Loucy (cell line): ENCODE results near the gene CCR6.

ENCODE experiments used
- H2AFZ ChIP-seq: fragments of 200-600 bp; sonication (generic); 2 replicates; pipeline ENCODE4 v1.6.0; 2016; ENCODE audit warnings: antibody characterized with exemption, mild to moderate bottlenecking, low read length, moderate library complexity
- H3F3A ChIP-seq: fragments of 200-600 bp; 2 replicates; pipeline ENCODE4 v1.6.0; 2016; ENCODE audit warnings: antibody characterized with exemption, low read depth, mild to moderate bottlenecking
- H3K27me3 ChIP-seq: fragments of 200-600 bp; sonication (generic); 2 replicates; pipeline ENCODE4 v1.6.1; 2014; ENCODE audit warnings: low read length, mild to moderate bottlenecking; ENCODE audit not compliant: insufficient read depth, poor library complexity, severe bottlenecking
- H3K36me3 ChIP-seq: fragments of 200-600 bp; sonication (generic); 2 replicates; pipeline ENCODE4 v1.6.1; 2016; ENCODE audit warnings: low read length; ENCODE audit not compliant: insufficient read depth
- H3K4me1 ChIP-seq: fragments of 200-600 bp; sonication (generic); 2 replicates; pipeline ENCODE4 v1.5.1; 2014; ENCODE audit warnings: low read length, mild to moderate bottlenecking; ENCODE audit not compliant: insufficient read depth, poor library complexity, severe bottlenecking
- H3K4me2 ChIP-seq: fragments of 200-600 bp; sonication (generic); 2 replicates; pipeline ENCODE4 v1.6.0; 2014; ENCODE audit warnings: antibody characterized with exemption, low read length, low read depth, mild to moderate bottlenecking; ENCODE audit not compliant: poor library complexity, severe bottlenecking
- H3K4me3 ChIP-seq: fragments of 200-600 bp; sonication (generic); 2 replicates; pipeline ENCODE4 v1.5.1; 2014; ENCODE audit warnings: low read length, mild to moderate bottlenecking, mixed read lengths; ENCODE audit not compliant: poor library complexity, severe bottlenecking
- H3K79me2 ChIP-seq: fragments of 200-600 bp; sonication (generic); 2 replicates; pipeline ENCODE4 v1.6.1; 2014; ENCODE audit warnings: low read length; ENCODE audit not compliant: insufficient read depth
- H3K9ac ChIP-seq: fragments of 200-600 bp; sonication (generic); 2 replicates; pipeline ENCODE4 v1.6.0; 2014; ENCODE audit warnings: mild to moderate bottlenecking, low read depth, low read length, moderate library complexity; ENCODE audit not compliant: poor library complexity, severe bottlenecking
- H3K9me2 ChIP-seq: fragments of 200-600 bp; sonication (generic); replicated peaks from 2 replicates; pipeline ENCODE4 v1.6.1; 2016; ENCODE audit warnings: low read depth, low read length, mixed read lengths
- H3K9me3 ChIP-seq: fragments of 200-600 bp; sonication (generic); 2 replicates; pipeline ENCODE4 v1.6.1; 2014; ENCODE audit warnings: mild to moderate bottlenecking, antibody characterized with exemption, low read length, low read depth; ENCODE audit not compliant: insufficient read depth
- H4K20me1 ChIP-seq: fragments of 200-600 bp; sonication (generic); 2 replicates; pipeline ENCODE4 v1.6.0; 2014; ENCODE audit warnings: antibody characterized with exemption, low read length, mild to moderate bottlenecking; ENCODE audit not compliant: insufficient read depth, poor library complexity, severe bottlenecking
- CTCF ChIP-seq: fragments of 200-600 bp; sonication (generic); conservative IDR thresholded peaks from 2 replicates; pipeline ENCODE4 v1.5.1; 2014; ENCODE audit warnings: mild to moderate bottlenecking, antibody characterized with exemption, low read length
- EZH2phosphoT487 ChIP-seq: fragments of 200-600 bp; IDR thresholded peaks from 2 replicates; pipeline ENCODE4 v1.6.1; 2018; ENCODE audit warnings: antibody characterized with exemption, mild to moderate bottlenecking, moderate library complexity, borderline replicate concordance

Gene CCR6

GRCh38 chr6:167118006-167118405 lies 4.9 kb upstream of the CCR6 start:
- H2AFZ ChIP-seq = no peak overlapping the region
- no peaks in the 10 kb centered on the region for H3K4me1 ChIP-seq
- H3K4me3 ChIP-seq = no peak overlapping the region
- no peaks in the 10 kb centered on the region for H3K79me2 ChIP-seq
- no peaks in the 10 kb centered on the region for H3K36me3 ChIP-seq
- no peaks in the 10 kb centered on the region for H3K9me2 ChIP-seq
- H3K4me2 ChIP-seq = no peak overlapping the region
- H3K27me3 ChIP-seq = no peaks in the 10 kb centered on the region
- no peaks in the 10 kb centered on the region for H4K20me1 ChIP-seq
- no peak for TF ChIP-seq CTCF
- no peak for TF ChIP-seq EZH2phosphoT487
- H3F3A ChIP-seq = no peaks in the 10 kb centered on the region
- H3K9ac ChIP-seq = no peak overlapping the region
- no peaks in the 10 kb centered on the region for H3K9me3 ChIP-seq

DNA sequence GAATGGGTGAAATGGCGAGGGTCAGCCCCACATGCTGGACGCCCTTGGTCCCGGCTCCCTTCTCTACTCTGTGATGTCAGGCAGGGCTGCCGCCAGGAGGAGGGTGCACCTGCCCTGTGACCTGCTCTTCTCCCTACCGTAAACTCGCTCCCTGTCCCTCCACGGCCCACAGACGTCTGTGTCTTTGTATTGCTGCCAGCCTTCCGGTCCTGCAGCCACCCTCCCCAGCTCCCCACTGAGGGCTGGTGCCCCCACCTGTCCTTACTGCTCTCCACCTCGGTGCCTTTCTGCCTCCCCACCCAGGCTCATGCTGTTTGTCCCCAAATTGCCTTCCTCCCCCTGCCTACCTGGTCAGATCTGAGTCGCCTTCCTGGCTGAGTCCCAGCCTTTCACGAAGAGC lies 4.1 kb upstream of the CCR6 start:
- Histone ChIP-seq H3K4me2 (no peak overlapping the region), H3F3A (no peaks in the 10 kb centered on the region), H3K9me3 (no peaks in the 10 kb centered on the region), H3K9me2 (no peaks in the 10 kb centered on the region), H4K20me1 (no peaks in the 10 kb centered on the region), H3K9ac (no peak overlapping the region), H3K36me3 (no peaks in the 10 kb centered on the region), H3K27me3 (no peaks in the 10 kb centered on the region), H3K4me1 (no peaks in the 10 kb centered on the region), H3K4me3 (no peak overlapping the region), H2AFZ (no peak overlapping the region), H3K79me2 (no peaks in the 10 kb centered on the region)
- TF ChIP-seq CTCF (no peak), EZH2phosphoT487 (no peak)

- Histone ChIP-seq H4K20me1 (no peaks in the 10 kb centered on the region), H3K79me2 (no peaks in the 10 kb centered on the region), H3K9ac (no peak overlapping the region), H3K9me3 (no peaks in the 10 kb centered on the region), H3K9me2 (no peaks in the 10 kb centered on the region), H3K27me3 (no peaks in the 10 kb centered on the region), H2AFZ (no peak overlapping the region), H3K36me3 (no peaks in the 10 kb centered on the region), H3K4me3 (no peak overlapping the region), H3K4me1 (no peaks in the 10 kb centered on the region), H3K4me2 (no peak overlapping the region), H3F3A (no peaks in the 10 kb centered on the region)
- no peak for TF ChIP-seq CTCF
- no peak for TF ChIP-seq EZH2phosphoT487
These were observed 3.0 kb upstream of the CCR6 start for GRCh38 chr6:167119670-167120582.
